ENCODE data around the gene MYH11.

MYH11 gene

GRCh38 chr16:15854061-15854460 is 2.8 kb downstream of the MYH11 start:
- TF ChIP-seq POLR2AphosphoS5 (IDR thresholded peaks at IDR 0.05; ENCODE audit: low read depth, low read length): no peak
- no peak for TF ChIP-seq SIN3A (IDR thresholded peaks at IDR 0.05; ENCODE audit: borderline replicate concordance, insufficient read depth, low read length)
- TF ChIP-seq REST (IDR thresholded peaks at IDR 0.05; ENCODE audit: insufficient read depth in 1 of 2, low read depth in 2 of 2, low read length in 2 of 2): no peak
- TF ChIP-seq TAF1 (IDR thresholded peaks at IDR 0.05; ENCODE audit: borderline replicate concordance, insufficient read depth, low read length): no peak
- TF ChIP-seq FOXP2 (optimal IDR thresholded peaks at IDR 0.05; ENCODE audit: borderline replicate concordance, extremely low read depth, extremely low read length, insufficient read depth): no peak

- TF ChIP-seq FOXP2 (optimal IDR thresholded peaks at IDR 0.05; ENCODE audit: borderline replicate concordance, extremely low read depth, extremely low read length, insufficient read depth) (no peak), SIN3A (IDR thresholded peaks at IDR 0.05; ENCODE audit: borderline replicate concordance, insufficient read depth, low read length) (no peak)
Observed at GRCh38 chr16:15853021-15853420, 3.8 kb downstream of the MYH11 start.

- TF ChIP-seq REST (IDR thresholded peaks at IDR 0.05; ENCODE audit: insufficient read depth in 1 of 2, low read depth in 2 of 2, low read length in 2 of 2) (no peak), FOXP2 (optimal IDR thresholded peaks at IDR 0.05; ENCODE audit: borderline replicate concordance, extremely low read depth, extremely low read length, insufficient read depth) (no peak), POLR2AphosphoS5 (IDR thresholded peaks at IDR 0.05; ENCODE audit: low read depth, low read length) (no peak), TAF1 (IDR thresholded peaks at IDR 0.05; ENCODE audit: borderline replicate concordance, insufficient read depth, low read length) (no peak), SIN3A (IDR thresholded peaks at IDR 0.05; ENCODE audit: borderline replicate concordance, insufficient read depth, low read length) (no peak)
Observed at GRCh38 chr16:15849209-15849981, 7.4 kb downstream of the MYH11 start.

GRCh38 chr16:15847611-15848175 is 9.1 kb downstream of the MYH11 start:
- TF ChIP-seq SIN3A (IDR thresholded peaks at IDR 0.05; ENCODE audit: borderline replicate concordance, insufficient read depth, low read length) (no peak), POLR2AphosphoS5 (IDR thresholded peaks at IDR 0.05; ENCODE audit: low read depth, low read length) (no peak), REST (IDR thresholded peaks at IDR 0.05; ENCODE audit: insufficient read depth in 1 of 2, low read depth in 2 of 2, low read length in 2 of 2) (no peak), FOXP2 (optimal IDR thresholded peaks at IDR 0.05; ENCODE audit: borderline replicate concordance, extremely low read depth, extremely low read length, insufficient read depth) (no peak), TAF1 (IDR thresholded peaks at IDR 0.05; ENCODE audit: borderline replicate concordance, insufficient read depth, low read length) (no peak)

GRCh38 chr16:15846510-15846909 is 10.3 kb downstream of the MYH11 start:
- TF ChIP-seq REST (IDR thresholded peaks at IDR 0.05; ENCODE audit: insufficient read depth in 1 of 2, low read depth in 2 of 2, low read length in 2 of 2): no peak
- TF ChIP-seq FOXP2 (optimal IDR thresholded peaks at IDR 0.05; ENCODE audit: borderline replicate concordance, extremely low read depth, extremely low read length, insufficient read depth): no peak
- TF ChIP-seq TAF1 (IDR thresholded peaks at IDR 0.05; ENCODE audit: borderline replicate concordance, insufficient read depth, low read length): no peak
- no peak for TF ChIP-seq POLR2AphosphoS5 (IDR thresholded peaks at IDR 0.05; ENCODE audit: low read depth, low read length)
- TF ChIP-seq SIN3A (IDR thresholded peaks at IDR 0.05; ENCODE audit: borderline replicate concordance, insufficient read depth, low read length): no peak

Data from PFSK-1 (cell line).